ENCODE measurements around the gene RIPOR2.

The RIPOR2 gene

GRCh38 chr6:24923885-24924401 is 11.8 kb downstream of the RIPOR2 start:
- ChIA-PET POLR2A (ENCODE audit: low non-redundant PET) (no interaction called here), CTCF (no interaction called here)
- no peak overlapping the region for H3K27ac ChIP-seq
- TF ChIP-seq CTCF (conservative IDR thresholded peaks at IDR 0.05; ENCODE audit: low read depth), result no peak
- DNase-seq (ENCODE audit: low spot score), result no peak

- no peak for DNase-seq (ENCODE audit: low spot score)
- no peak overlapping the region for H3K27ac ChIP-seq
- POLR2A ChIA-PET (ENCODE audit: low non-redundant PET), result no interaction called here
- TF ChIP-seq CTCF (conservative IDR thresholded peaks at IDR 0.05; ENCODE audit: low read depth), result no peak
- CTCF ChIA-PET, result no interaction called here
Observed at GRCh38 chr6:24922814-24923213, 12.9 kb downstream of the RIPOR2 start.

GRCh38 chr6:24922170-24922569 is 13.6 kb downstream of the RIPOR2 start:
- no peak overlapping the region for H3K27ac ChIP-seq
- no peak for TF ChIP-seq CTCF (conservative IDR thresholded peaks at IDR 0.05; ENCODE audit: low read depth)
- CTCF ChIA-PET, result no interaction called here
- POLR2A ChIA-PET (ENCODE audit: low non-redundant PET), result no interaction called here
- DNase-seq (ENCODE audit: low spot score), result no peak

GRCh38 chr6:24920136-24920535 is 15.6 kb downstream of the RIPOR2 start:
- ChIA-PET POLR2A (ENCODE audit: low non-redundant PET) (no interaction called here), CTCF (no interaction called here)
- no peak for TF ChIP-seq CTCF (conservative IDR thresholded peaks at IDR 0.05; ENCODE audit: low read depth)
- no peak for DNase-seq (ENCODE audit: low spot score)
- H3K27ac ChIP-seq, result no peak overlapping the region

GRCh38 chr6:24919056-24919892 is 16.5 kb downstream of the RIPOR2 start:
- CTCF ChIA-PET, result no interaction called here
- no peak for DNase-seq (ENCODE audit: low spot score)
- POLR2A ChIA-PET (ENCODE audit: low non-redundant PET), result no interaction called here
- no peak for TF ChIP-seq CTCF (conservative IDR thresholded peaks at IDR 0.05; ENCODE audit: low read depth)
- no peak overlapping the region for H3K27ac ChIP-seq

- TF ChIP-seq CTCF (conservative IDR thresholded peaks at IDR 0.05; ENCODE audit: low read depth), result no peak
- CTCF ChIA-PET, result no interaction called here
Observed at GRCh38 chr6:24918641-24919055, 17.1 kb downstream of the RIPOR2 start.

More at GRCh38 chr6:24918641-24919055, 17.1 kb downstream of the RIPOR2 start:
- no peak overlapping the region for H3K27ac ChIP-seq
- no peak for DNase-seq (ENCODE audit: low spot score)
- POLR2A ChIA-PET (ENCODE audit: low non-redundant PET), result no interaction called here
